ENCODE data around the gene KIFC3.
A peak's percentile ranks its signal among the peaks of the same experiment; 100 is the strongest.
"Not testable (repeated sequence)": the region's sequence is repeated elsewhere in the genome, so short reads cannot be mapped to it uniquely, and the experiment has no call there.

Gene KIFC3
- 0.19 to 4.9 (median 3.9) reads per million in 3 experiments for total RNA-seq

- peak; percentile 36 for DNase-seq
Measured at GRCh38 chr16:57802341-57803133, at the start of gene KIFC3. TSS of gene KIFC3 (minus strand) at chr16:57802491. CDS start at chr16:57798243, 4,248 bp downstream.

GRCh38 chr16:57848181-57848580 is 45.9 kb upstream of the KIFC3 start:
- DNase-seq, result no peak

- DNase-seq, result not testable (repeated sequence)
Measured at GRCh38 chr16:57846931-57847330, 44.6 kb upstream of the KIFC3 start.

- DNase-seq, result no peak
Measured at GRCh38 chr16:57846078-57846697, 43.9 kb upstream of the KIFC3 start.

- DNase-seq, result no peak
Measured at GRCh38 chr16:57845115-57845514, 42.8 kb upstream of the KIFC3 start.

GRCh38 chr16:57844416-57845030 is 42.2 kb upstream of the KIFC3 start:
- no peak for DNase-seq

GRCh38 chr16:57843400-57843799 is 41.1 kb upstream of the KIFC3 start:
- DNase-seq, result no peak

GRCh38 chr16:57842601-57843000 is 40.3 kb upstream of the KIFC3 start:
- DNase-seq, result no peak

- no peak for DNase-seq
Measured at GRCh38 chr16:57840833-57841232, 38.5 kb upstream of the KIFC3 start.

- no peak for DNase-seq
Measured at GRCh38 chr16:57838161-57838560, 35.9 kb upstream of the KIFC3 start.

- DNase-seq, result no peak
Measured at GRCh38 chr16:57837305-57838125, 35.2 kb upstream of the KIFC3 start.

- DNase-seq, result not testable (repeated sequence)
Measured at GRCh38 chr16:57835439-57835838, 33.1 kb upstream of the KIFC3 start.

GRCh38 chr16:57834936-57835335 is 32.6 kb upstream of the KIFC3 start:
- DNase-seq, result no peak

- DNase-seq, result no peak
Measured at GRCh38 chr16:57830890-57831484, 28.7 kb upstream of the KIFC3 start.

- no peak for DNase-seq
Measured at GRCh38 chr16:57829969-57830360, 27.7 kb upstream of the KIFC3 start.

- DNase-seq, result no peak
Measured at GRCh38 chr16:57828272-57829161, 26.2 kb upstream of the KIFC3 start.

- DNase-seq, result no peak
Measured at GRCh38 chr16:57826706-57827625, 24.7 kb upstream of the KIFC3 start.

- no peak for DNase-seq
Measured at GRCh38 chr16:57826052-57826451, 23.8 kb upstream of the KIFC3 start.

GRCh38 chr16:57825298-57826044 is 23.2 kb upstream of the KIFC3 start:
- no peak for DNase-seq

GRCh38 chr16:57824888-57825287 is 22.6 kb upstream of the KIFC3 start:
- DNase-seq, result no peak
